Measurements from ENCODE around the gene EXOC2. TPM values are rescaled to one million over a fixed set of nuclear protein-coding genes. Genes with fewer than 3 reads are reported as not detected.

EXOC2 gene
- total and polyA plus RNA-seq, 2 experiments from 2014 or later, result 28.9 to 29.2 TPM

GRCh38 chr6:731924-732323 is 39.0 kb upstream of the EXOC2 start:
- no peak for TF ChIP-seq CTCF (IDR thresholded peaks at IDR 0.05; ENCODE audit: low read depth, low read length)
- Histone ChIP-seq H3K9me3 (ENCODE audit: low read depth) (no peaks in the 10 kb centered on the region), H3K27ac (no peak overlapping the region), H3K4me1 (ENCODE audit: low read depth) (no peaks in the 10 kb centered on the region), H3K36me3 (no peaks in the 10 kb centered on the region), H3K27me3 (peaks cover 7% of the 10 kb centered on the region), H3K4me3 (no peak overlapping the region)
- no peak for DNase-seq (ENCODE audit: low read depth in 1 of 2, low spot score in 1 of 2)

GRCh38 chr6:729606-730320 is 36.8 kb upstream of the EXOC2 start:
- Histone ChIP-seq H3K27ac (no peak overlapping the region), H3K36me3 (no peaks in the 10 kb centered on the region)

GRCh38 chr6:727856-728255 is 34.9 kb upstream of the EXOC2 start:
- H3K9me3 ChIP-seq (ENCODE audit: low read depth), result no peaks in the 10 kb centered on the region
- H3K27me3 ChIP-seq, result peaks cover 7% of the 10 kb centered on the region
- H3K4me1 ChIP-seq (ENCODE audit: low read depth), result no peaks in the 10 kb centered on the region
- H3K27ac ChIP-seq, result no peak overlapping the region
- no peak overlapping the region for H3K4me3 ChIP-seq
- no peaks in the 10 kb centered on the region for H3K36me3 ChIP-seq
- no peak for DNase-seq (ENCODE audit: low read depth in 1 of 2, low spot score in 1 of 2)
- TF ChIP-seq CTCF (IDR thresholded peaks at IDR 0.05; ENCODE audit: low read depth, low read length), result no peak

More at GRCh38 chr6:729606-730320, 36.8 kb upstream of the EXOC2 start:
- TF ChIP-seq CTCF (IDR thresholded peaks at IDR 0.05; ENCODE audit: low read depth, low read length), result no peak
- Histone ChIP-seq H3K4me1 (ENCODE audit: low read depth) (no peaks in the 10 kb centered on the region), H3K9me3 (ENCODE audit: low read depth) (no peaks in the 10 kb centered on the region), H3K4me3 (no peak overlapping the region), H3K27me3 (peaks cover 7% of the 10 kb centered on the region)
- no peak for DNase-seq (ENCODE audit: low read depth in 1 of 2, low spot score in 1 of 2)

- Histone ChIP-seq H3K27ac (no peak overlapping the region), H3K4me1 (ENCODE audit: low read depth) (no peaks in the 10 kb centered on the region), H3K36me3 (no peaks in the 10 kb centered on the region), H3K9me3 (ENCODE audit: low read depth) (no peaks in the 10 kb centered on the region), H3K27me3 (peaks cover 7% of the 10 kb centered on the region), H3K4me3 (no peak overlapping the region)
- peak; percentile 20 for TF ChIP-seq CTCF (IDR thresholded peaks at IDR 0.05; ENCODE audit: low read depth, low read length)
- no peak for DNase-seq (ENCODE audit: low read depth in 1 of 2, low spot score in 1 of 2)
Measured at GRCh38 chr6:723540-723939, 30.6 kb upstream of the EXOC2 start.

DNA sequence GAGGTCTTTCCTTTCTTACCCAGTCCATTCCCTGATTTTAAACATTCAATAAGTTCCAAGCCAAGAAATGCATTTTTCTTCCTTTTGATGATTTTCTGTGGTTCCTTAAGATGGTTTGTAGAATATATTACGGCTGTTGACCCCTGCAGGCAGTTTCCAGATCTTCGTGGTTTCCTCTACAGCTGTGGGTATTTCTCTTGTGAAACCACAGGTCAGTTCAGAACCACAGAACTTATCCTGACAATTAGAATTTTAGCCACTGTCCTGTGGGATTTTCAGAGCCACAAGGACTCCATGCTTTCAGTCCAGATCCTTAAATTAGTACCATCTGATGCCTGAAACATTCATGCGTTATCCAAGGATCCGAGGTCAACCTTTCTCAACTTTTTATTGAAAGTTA is 29.7 kb upstream of the EXOC2 start:
- H3K27ac ChIP-seq, result no peak overlapping the region
- peak in 1 of 2 donors; percentile 72 for DNase-seq (ENCODE audit: low read depth in 1 of 2, low spot score in 1 of 2)

More for the DNA sequence above, 29.7 kb upstream of the EXOC2 start:
- Histone ChIP-seq H3K4me3 (no peak overlapping the region), H3K9me3 (ENCODE audit: low read depth) (no peaks in the 10 kb centered on the region), H3K4me1 (ENCODE audit: low read depth) (no peaks in the 10 kb centered on the region), H3K27me3 (peaks cover 4% of the 10 kb centered on the region), H3K36me3 (no peaks in the 10 kb centered on the region)
- TF ChIP-seq CTCF (IDR thresholded peaks at IDR 0.05; ENCODE audit: low read depth, low read length), result no peak
